ENCODE data around the gene GPR37L1. TPM values are rescaled to one million over a fixed set of nuclear protein-coding genes. Genes with fewer than 3 reads are reported as not detected.
"Not testable (repeated sequence)": the region's sequence is repeated elsewhere in the genome, so short reads cannot be mapped to it uniquely, and the experiment has no call there.

GPR37L1 gene
- total and polyA plus RNA-seq, 2 of the 4 experiments (the other 2 are of a cell fraction): 0.02 TPM; not detected in 1

DNA sequence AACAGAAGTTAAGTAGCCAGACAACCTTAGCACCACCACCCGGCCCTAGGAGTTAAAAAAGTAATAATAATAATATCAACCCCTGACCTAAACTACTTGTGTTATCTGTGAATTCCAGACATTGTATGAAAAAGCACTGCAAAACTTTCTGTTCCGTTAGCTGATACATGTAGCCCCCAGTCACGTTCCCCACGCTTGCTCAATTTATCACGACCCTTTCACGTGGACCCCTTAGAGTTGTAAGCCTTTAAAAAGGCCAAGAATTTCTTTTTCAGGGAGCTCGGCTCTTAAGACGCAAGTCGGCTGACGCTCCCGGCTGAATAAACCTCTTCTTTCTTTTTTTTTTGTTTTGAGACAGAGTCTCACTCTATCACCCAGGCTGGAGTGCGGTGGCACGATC, 44.3 kb downstream of the GPR37L1 start:
- intact Hi-C loops (cut with micrococcal nuclease): loop anchor here (10.0 kb wide), 1 partner anchor 892 kb away; no protein-coding TSS in a partner anchor
- H2AK5ac ChIP-seq (ENCODE audit: low read depth, low read length); H3K9me1 ChIP-seq (ENCODE audit: insufficient read depth, low read length); H3K9ac ChIP-seq (ENCODE audit: low read depth, low read length); H3K23ac ChIP-seq (ENCODE audit: low read depth, low read length); H3K56ac ChIP-seq (ENCODE audit: extremely low read depth, insufficient read depth, low read length); H4K20me1 ChIP-seq (ENCODE audit: insufficient read depth, low read length); H2AFZ ChIP-seq (replicated peaks; ENCODE audit: low read length, poor library complexity); H3K18ac ChIP-seq (ENCODE audit: low read depth, low read length); H2BK120ac ChIP-seq (ENCODE audit: low read depth, low read length); H2BK5ac ChIP-seq (ENCODE audit: low read depth, low read length, poor library complexity, severe bottlenecking); H3K4me3 ChIP-seq (ENCODE audit: insufficient read depth, low read depth, low read length); H3K9me3 ChIP-seq (ENCODE audit: control insufficient read depth, insufficient read depth, low read length); dilution Hi-C loops (cut with HindIII; ENCODE audit: low sequenced_read_pairs, unreplicated experiment); H4K91ac ChIP-seq (ENCODE audit: insufficient read depth, low read depth, low read length); H2BK15ac ChIP-seq (ENCODE audit: low read depth, low read length); POLR2A ChIA-PET (ENCODE audit: unreplicated experiment); H4K8ac ChIP-seq (ENCODE audit: low read depth in 2 of 2, low read length in 2 of 2); H2BK20ac ChIP-seq (ENCODE audit: low read depth, low read length); H4K5ac ChIP-seq (ENCODE audit: low read depth, low read length); H2AK9ac ChIP-seq (replicated peaks; ENCODE audit: low read depth, low read length, poor library complexity); H3K4me2 ChIP-seq (ENCODE audit: low read depth, low read length); in situ Hi-C loops (cut with MboI; ENCODE audit: low sequenced_read_pairs); H3K79me1 ChIP-seq (ENCODE audit: low read depth in 1 of 2, low read length in 2 of 2); H3K4ac ChIP-seq (ENCODE audit: low read depth, low read length); H3K4me1 ChIP-seq (ENCODE audit: control insufficient read depth, insufficient read depth, low read length); H3K36me3 ChIP-seq (ENCODE audit: control insufficient read depth, insufficient read depth, low read length); H3K27ac ChIP-seq (ENCODE audit: insufficient read depth, low read length); H3K14ac ChIP-seq (replicated peaks; ENCODE audit: low read depth, low read length); BruUV-seq (replicated peaks); DNase-seq; ATAC-seq (ENCODE audit: low read depth): not testable (repeated sequence)
- WGBS, 2 experiments (ENCODE audit: extremely low coverage in 2 of 2, insufficient read length in 1 of 2): 50% methylated on average over 2 of the region's 13 CpGs; no CpG with 5 or more reads in 1 of the 2 experiments
- H3K27me3 ChIP-seq (ENCODE audit: control insufficient read depth, insufficient read depth, low read length): peaks cover 45% of the 10 kb centered on the region
- CTCF ChIA-PET: interaction anchor here (1.0 kb wide), 1 partner anchor 12 kb away, joined by 5 read pairs; no protein-coding TSS in a partner anchor

All from IMR-90 (cell line).